GM23338 (cell line): ENCODE data around the gene MYO1A.

Source experiments
- CREB1 ChIP-seq: fragments of 250-450 bp; sonication (Bioruptor Pico); IDR thresholded peaks from 2 replicates; pipeline ENCODE4 v1.5.0; 2020; ENCODE audit warnings: low read depth, mild to moderate bottlenecking, moderate library complexity
- EZH2 ChIP-seq: fragments of 200-600 bp; sonication (generic); IDR thresholded peaks from one replicate; pipeline ENCODE4 v1.8.0; 2017; ENCODE audit warnings: antibody characterized with exemption, mild to moderate bottlenecking, low read depth; ENCODE audit not compliant: unreplicated experiment
- EZH2phosphoT487 ChIP-seq: fragments of 200-600 bp; sonication (generic); IDR thresholded peaks from one replicate; pipeline ENCODE4 v1.8.1; 2018; ENCODE audit warnings: antibody characterized with exemption; ENCODE audit not compliant: unreplicated experiment
- JUNB ChIP-seq: IDR thresholded peaks from one replicate; pipeline ENCODE4 v1.6.1; 2016; ENCODE audit warnings: antibody characterized with exemption; ENCODE audit not compliant: unreplicated experiment
- POLR2AphosphoS5 ChIP-seq: IDR thresholded peaks from 2 replicates; pipeline ENCODE4 v1.6.1; 2016; ENCODE audit warnings: antibody characterized with exemption, low read depth
- STAT1 ChIP-seq: IDR thresholded peaks from one replicate; pipeline ENCODE4 v1.6.1; 2016; ENCODE audit warnings: antibody characterized with exemption; ENCODE audit not compliant: unreplicated experiment
- TF ChIP-seq, protein P1 (sequence below), 2 experiments: fragments of 200-600 bp in 1 of 2; sonication (generic) in 1 of 2; conservative IDR thresholded peaks; 2 replicates each; pipeline versions ENCODE4 v1.5.1 to v1.6.1; 2016 to 2017; ENCODE audit warnings: antibody characterized with exemption in 2 of 2, low read depth in 2 of 2, mild to moderate bottlenecking in 2 of 2, moderate library complexity in 1 of 2
- TF ChIP-seq, protein P2 (sequence below): IDR thresholded peaks from one replicate; pipeline ENCODE4 v1.6.1; 2018; ENCODE audit warnings: antibody characterized with exemption; ENCODE audit not compliant: unreplicated experiment

DNA sequence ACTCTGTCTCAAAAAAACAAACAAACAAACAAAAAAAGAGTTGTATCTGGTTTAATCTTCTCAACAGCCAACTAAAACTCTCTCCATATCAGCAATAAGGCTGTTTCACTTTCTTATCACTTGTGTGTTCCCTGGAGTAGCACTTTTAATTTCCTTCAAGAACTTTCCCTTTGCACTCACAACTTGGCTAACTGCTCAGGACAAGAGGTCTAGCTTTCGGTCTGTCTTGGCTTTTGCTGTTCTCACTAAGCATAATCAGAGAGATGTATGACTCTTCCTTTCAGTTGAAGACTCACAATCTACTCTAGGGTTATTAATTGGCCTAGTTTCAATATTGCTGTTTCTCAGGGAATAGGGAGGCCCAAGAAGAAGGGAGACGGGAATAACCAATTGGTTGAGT is 16.3 kb upstream of the MYO1A start:
- TF ChIP-seq, protein P1, sequence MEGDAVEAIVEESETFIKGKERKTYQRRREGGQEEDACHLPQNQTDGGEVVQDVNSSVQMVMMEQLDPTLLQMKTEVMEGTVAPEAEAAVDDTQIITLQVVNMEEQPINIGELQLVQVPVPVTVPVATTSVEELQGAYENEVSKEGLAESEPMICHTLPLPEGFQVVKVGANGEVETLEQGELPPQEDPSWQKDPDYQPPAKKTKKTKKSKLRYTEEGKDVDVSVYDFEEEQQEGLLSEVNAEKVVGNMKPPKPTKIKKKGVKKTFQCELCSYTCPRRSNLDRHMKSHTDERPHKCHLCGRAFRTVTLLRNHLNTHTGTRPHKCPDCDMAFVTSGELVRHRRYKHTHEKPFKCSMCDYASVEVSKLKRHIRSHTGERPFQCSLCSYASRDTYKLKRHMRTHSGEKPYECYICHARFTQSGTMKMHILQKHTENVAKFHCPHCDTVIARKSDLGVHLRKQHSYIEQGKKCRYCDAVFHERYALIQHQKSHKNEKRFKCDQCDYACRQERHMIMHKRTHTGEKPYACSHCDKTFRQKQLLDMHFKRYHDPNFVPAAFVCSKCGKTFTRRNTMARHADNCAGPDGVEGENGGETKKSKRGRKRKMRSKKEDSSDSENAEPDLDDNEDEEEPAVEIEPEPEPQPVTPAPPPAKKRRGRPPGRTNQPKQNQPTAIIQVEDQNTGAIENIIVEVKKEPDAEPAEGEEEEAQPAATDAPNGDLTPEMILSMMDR (conservative IDR thresholded peaks at IDR 0.05; ENCODE audit: low read depth in 2 of 2) = no peak
- TF ChIP-seq EZH2 (no peak), POLR2AphosphoS5 (no peak), CREB1 (CRISPR knock-in tag) (no peak), STAT1 (no peak), EZH2phosphoT487 (no peak), JUNB (no peak)
- TF ChIP-seq, protein P2, sequence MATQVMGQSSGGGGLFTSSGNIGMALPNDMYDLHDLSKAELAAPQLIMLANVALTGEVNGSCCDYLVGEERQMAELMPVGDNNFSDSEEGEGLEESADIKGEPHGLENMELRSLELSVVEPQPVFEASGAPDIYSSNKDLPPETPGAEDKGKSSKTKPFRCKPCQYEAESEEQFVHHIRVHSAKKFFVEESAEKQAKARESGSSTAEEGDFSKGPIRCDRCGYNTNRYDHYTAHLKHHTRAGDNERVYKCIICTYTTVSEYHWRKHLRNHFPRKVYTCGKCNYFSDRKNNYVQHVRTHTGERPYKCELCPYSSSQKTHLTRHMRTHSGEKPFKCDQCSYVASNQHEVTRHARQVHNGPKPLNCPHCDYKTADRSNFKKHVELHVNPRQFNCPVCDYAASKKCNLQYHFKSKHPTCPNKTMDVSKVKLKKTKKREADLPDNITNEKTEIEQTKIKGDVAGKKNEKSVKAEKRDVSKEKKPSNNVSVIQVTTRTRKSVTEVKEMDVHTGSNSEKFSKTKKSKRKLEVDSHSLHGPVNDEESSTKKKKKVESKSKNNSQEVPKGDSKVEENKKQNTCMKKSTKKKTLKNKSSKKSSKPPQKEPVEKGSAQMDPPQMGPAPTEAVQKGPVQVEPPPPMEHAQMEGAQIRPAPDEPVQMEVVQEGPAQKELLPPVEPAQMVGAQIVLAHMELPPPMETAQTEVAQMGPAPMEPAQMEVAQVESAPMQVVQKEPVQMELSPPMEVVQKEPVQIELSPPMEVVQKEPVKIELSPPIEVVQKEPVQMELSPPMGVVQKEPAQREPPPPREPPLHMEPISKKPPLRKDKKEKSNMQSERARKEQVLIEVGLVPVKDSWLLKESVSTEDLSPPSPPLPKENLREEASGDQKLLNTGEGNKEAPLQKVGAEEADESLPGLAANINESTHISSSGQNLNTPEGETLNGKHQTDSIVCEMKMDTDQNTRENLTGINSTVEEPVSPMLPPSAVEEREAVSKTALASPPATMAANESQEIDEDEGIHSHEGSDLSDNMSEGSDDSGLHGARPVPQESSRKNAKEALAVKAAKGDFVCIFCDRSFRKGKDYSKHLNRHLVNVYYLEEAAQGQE = no peak
